Stimulated activated CD8-positive, alpha-beta memory T cell treated with anti-CD3 and anti-CD28 coated beads, Interleukin-4, amount 100 ng/mL, for 48 hours (primary cell): Measurements from ENCODE around the gene POLR2E.

ENCODE experiments used
- DNase-seq: peaks from one replicate; pipeline ENCODE4 v3.0.0-alpha.2; 2020

Gene POLR2E

GRCh38 chr19:1042689-1043511 lies 52.3 kb downstream of the POLR2E start:
- DNase-seq = no peak

GRCh38 chr19:1041835-1042685 lies 53.1 kb downstream of the POLR2E start:
- DNase-seq = no peak

- DNase-seq = no peak
Observed at GRCh38 chr19:1041272-1041834, 53.8 kb downstream of the POLR2E start.

GRCh38 chr19:1040476-1041271 lies 54.5 kb downstream of the POLR2E start:
- DNase-seq = peak; percentile 94

GRCh38 chr19:1039646-1040475 lies 55.3 kb downstream of the POLR2E start, which contains the start of gene ABCA7:
Gene ABCA7, plus strand, starts transcription at chr19:1040107. Its CDS starts 1,255 bp downstream, at chr19:1041362.
- peak; percentile 100 for DNase-seq

- DNase-seq = no peak
Observed at GRCh38 chr19:1038978-1039645, 56.1 kb downstream of the POLR2E start.

GRCh38 chr19:1037621-1038064 lies 57.5 kb downstream of the POLR2E start:
- no peak for DNase-seq
